HL-60 (cell line): Measurements from ENCODE around the gene CENPVL2.

ENCODE experiments used
- CTCF ChIP-seq: IDR thresholded peaks from one replicate; pipeline ENCODE4 v1.5.1; 2011; ENCODE audit warnings: low read length, control low read depth, inconsistent platforms; ENCODE audit not compliant: insufficient read depth
- POLR2AphosphoS5 ChIP-seq: IDR thresholded peaks from 2 replicates; pipeline ENCODE4 v1.6.1; 2012; ENCODE audit warnings: low read depth

- TF ChIP-seq CTCF (no peak), POLR2AphosphoS5 (no peak)
These were observed 14.8 kb upstream of the CENPVL2 start for GRCh38 chrX:51697397-51697796.
